Thyroid gland (tissue), 4 donors: ENCODE measurements around the gene CXXC1.

Experiments used
- CTCF ChIP-seq, 6 experiments: fragments of 200-600 bp in 3 of 6; fragments of 450-650 bp in 3 of 6; sonication (generic) in 3 of 6; IDR thresholded peaks; one replicate each; pipeline ENCODE4 v1.5.1; 2016 to 2019; ENCODE audit warnings: antibody characterized with exemption in 6 of 6, mild to moderate bottlenecking in 2 of 6, inconsistent platforms in 1 of 6, moderate library complexity in 1 of 6
- POLR2A ChIP-seq, 2 donors: fragments of 450-650 bp; IDR thresholded peaks; one replicate each; pipeline ENCODE4 v1.6.1; 2017; ENCODE audit warnings: antibody characterized with exemption in 2 of 2, mild to moderate bottlenecking in 2 of 2, moderate library complexity in 1 of 2

DNA sequence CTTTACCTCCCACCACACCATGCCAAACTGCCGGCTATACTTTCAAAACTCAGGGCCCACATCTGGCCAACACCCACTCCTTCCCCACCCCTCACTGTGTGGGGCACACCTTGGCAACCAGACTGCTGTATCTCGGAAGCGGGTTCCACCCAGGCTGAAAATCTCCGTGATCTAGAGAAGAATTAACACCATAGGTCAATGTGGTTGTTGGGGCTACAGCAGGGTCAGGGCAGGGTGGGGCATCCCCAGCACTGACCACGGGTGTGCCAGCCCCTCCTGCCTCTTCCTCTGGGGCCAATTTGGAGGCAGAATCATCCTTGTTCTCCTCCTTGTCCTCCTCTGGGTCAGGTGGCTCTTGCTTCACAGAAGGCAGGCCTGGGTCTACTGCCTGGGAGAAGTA, 14.9 kb downstream of the CXXC1 start:
- TF ChIP-seq CTCF (IDR thresholded peaks at IDR 0.05) (no peak), POLR2A (IDR thresholded peaks at IDR 0.05) (no peak)
